ENCODE results near the gene DEXI. TPM values are rescaled to one million over a fixed set of nuclear protein-coding genes. Genes with fewer than 3 reads are reported as not detected.

DEXI gene
- total RNA-seq, 4 donors from 2014 or later, result 66.5 to 89.2 (median 74.6) TPM

DNA sequence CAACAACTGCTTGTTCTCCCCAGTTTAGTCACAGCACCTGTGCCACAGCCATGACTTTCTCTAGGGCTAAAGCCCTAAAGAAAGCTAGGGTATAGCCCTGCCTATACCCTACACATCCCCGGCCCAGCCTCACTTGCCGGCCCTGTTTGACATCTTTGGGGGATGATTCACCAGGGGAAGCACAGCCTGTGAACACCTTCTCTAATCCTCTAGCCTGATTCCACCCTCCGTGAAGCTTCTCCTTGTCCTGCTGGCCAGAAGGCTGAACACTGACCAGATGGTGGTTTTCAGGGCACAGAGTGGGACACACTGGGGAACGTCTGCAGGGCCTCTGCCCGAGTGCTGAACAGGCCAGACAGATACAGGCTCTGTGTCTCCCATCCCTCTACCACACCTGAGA is 8.1 kb upstream of the DEXI start:
- no peak overlapping the region for H3K27ac ChIP-seq
- 76 to 92% methylated on average over 4 to 5 of the region's 5 CpGs for WGBS, 2 donors

DNA sequence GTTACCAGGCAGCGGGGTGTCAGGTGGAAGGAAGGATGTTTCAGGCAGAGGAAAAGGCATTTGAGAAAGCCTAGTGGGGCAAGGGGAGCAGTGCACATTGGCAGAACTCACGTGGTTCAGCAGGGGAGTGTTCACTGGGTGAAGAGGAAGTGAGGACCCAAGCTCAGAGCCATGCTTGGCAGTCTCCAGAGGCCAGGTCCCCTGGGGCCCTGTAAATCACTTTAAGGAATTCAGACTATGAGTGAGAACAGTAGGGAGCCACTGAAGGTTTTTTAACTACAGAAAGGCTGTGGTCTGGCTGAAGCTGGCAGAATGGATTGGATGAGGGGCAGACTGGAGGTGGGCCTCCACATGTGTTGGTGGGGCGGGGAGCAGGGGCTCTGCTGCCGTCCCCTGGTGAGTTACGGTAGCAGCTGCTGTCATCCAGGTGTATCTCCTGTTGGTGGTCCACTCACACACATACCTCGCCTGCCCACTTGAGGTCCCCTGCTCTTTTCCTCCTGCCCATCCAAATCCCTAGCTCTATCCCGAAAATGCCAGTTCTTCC is 7.2 kb upstream of the DEXI start:
- H3K27me3 ChIP-seq, result no peaks in the 10 kb centered on the region
- peak in 1 of 2 donors; percentile 52 for DNase-seq
- WGBS, 2 donors, result 74 to 78% methylated on average over 7 of the region's 7 CpGs
- intact Hi-C loops (cut with DNase I), result no loop called here
- peaks cover 24 to 36% of the 10 kb centered on the region in 2 donors for H3K4me1 ChIP-seq
- H3K36me3 ChIP-seq, result no peaks in the 10 kb centered on the region
- H3K9me3 ChIP-seq, result no peaks in the 10 kb centered on the region
- TF ChIP-seq POLR2A (IDR thresholded peaks at IDR 0.05), result no peak
- TF ChIP-seq, protein P1, sequence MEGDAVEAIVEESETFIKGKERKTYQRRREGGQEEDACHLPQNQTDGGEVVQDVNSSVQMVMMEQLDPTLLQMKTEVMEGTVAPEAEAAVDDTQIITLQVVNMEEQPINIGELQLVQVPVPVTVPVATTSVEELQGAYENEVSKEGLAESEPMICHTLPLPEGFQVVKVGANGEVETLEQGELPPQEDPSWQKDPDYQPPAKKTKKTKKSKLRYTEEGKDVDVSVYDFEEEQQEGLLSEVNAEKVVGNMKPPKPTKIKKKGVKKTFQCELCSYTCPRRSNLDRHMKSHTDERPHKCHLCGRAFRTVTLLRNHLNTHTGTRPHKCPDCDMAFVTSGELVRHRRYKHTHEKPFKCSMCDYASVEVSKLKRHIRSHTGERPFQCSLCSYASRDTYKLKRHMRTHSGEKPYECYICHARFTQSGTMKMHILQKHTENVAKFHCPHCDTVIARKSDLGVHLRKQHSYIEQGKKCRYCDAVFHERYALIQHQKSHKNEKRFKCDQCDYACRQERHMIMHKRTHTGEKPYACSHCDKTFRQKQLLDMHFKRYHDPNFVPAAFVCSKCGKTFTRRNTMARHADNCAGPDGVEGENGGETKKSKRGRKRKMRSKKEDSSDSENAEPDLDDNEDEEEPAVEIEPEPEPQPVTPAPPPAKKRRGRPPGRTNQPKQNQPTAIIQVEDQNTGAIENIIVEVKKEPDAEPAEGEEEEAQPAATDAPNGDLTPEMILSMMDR (IDR thresholded peaks at IDR 0.05), result no peak
- H3K27ac ChIP-seq, result no peak overlapping the region
- no peak overlapping the region for H3K4me3 ChIP-seq (replicated peaks in 1 of 3)

More for the DNA sequence above, 8.1 kb upstream of the DEXI start:
- Histone ChIP-seq H3K4me1 (peaks cover 17 to 33% of the 10 kb centered on the region in 2 donors), H3K27me3 (no peaks in the 10 kb centered on the region), H3K36me3 (no peaks in the 10 kb centered on the region), H3K9me3 (no peaks in the 10 kb centered on the region), H3K4me3 (replicated peaks in 1 of 3) (no peak overlapping the region)
- intact Hi-C loops (cut with DNase I), result no loop called here
- no peak for TF ChIP-seq POLR2A (IDR thresholded peaks at IDR 0.05)
- TF ChIP-seq, protein P1 (IDR thresholded peaks at IDR 0.05), result no peak
- no peak for DNase-seq

DNA sequence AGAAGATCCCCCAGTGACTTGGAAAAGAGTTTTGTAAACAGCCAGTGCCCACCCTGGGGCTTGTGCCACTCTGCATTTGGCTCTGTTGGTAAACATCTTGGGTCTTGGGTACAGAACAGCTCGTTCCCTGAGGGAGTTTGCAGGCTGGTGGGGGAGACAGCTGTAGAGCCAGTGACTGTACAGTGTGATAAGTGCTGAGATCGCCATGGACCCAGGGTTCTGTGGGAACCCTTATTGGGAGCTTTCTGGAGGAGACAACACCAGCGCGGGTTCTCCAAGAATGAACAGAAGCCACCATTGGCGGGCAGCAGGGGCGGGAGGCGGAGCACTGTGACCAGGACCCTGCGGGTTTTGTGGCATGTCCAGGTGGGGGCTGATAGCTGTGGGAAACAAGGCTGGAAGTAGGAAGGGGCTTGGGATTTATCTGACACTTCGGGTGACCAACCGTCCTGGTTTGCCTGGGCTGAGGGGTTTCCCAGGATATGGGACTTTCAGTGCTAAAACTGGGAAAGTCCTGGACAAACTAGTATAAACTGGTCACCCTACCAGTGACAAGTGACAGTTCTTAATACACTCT is 5.0 kb upstream of the DEXI start:
- WGBS, 2 donors, result 83 to 93% methylated on average over 9 of the region's 10 CpGs
- H3K4me1 ChIP-seq, result peaks cover 33 to 48% of the 10 kb centered on the region in 2 donors
- DNase-seq, result no peak
- H3K9me3 ChIP-seq, result no peaks in the 10 kb centered on the region
- intact Hi-C loops (cut with DNase I), result no loop called here
- no peaks in the 10 kb centered on the region for H3K36me3 ChIP-seq
- H3K27ac ChIP-seq, result no peak overlapping the region
- no peak overlapping the region for H3K4me3 ChIP-seq (replicated peaks in 1 of 3)
- TF ChIP-seq, protein P1 (IDR thresholded peaks at IDR 0.05), result no peak
- TF ChIP-seq POLR2A (IDR thresholded peaks at IDR 0.05), result no peak
- no peaks in the 10 kb centered on the region for H3K27me3 ChIP-seq

DNA sequence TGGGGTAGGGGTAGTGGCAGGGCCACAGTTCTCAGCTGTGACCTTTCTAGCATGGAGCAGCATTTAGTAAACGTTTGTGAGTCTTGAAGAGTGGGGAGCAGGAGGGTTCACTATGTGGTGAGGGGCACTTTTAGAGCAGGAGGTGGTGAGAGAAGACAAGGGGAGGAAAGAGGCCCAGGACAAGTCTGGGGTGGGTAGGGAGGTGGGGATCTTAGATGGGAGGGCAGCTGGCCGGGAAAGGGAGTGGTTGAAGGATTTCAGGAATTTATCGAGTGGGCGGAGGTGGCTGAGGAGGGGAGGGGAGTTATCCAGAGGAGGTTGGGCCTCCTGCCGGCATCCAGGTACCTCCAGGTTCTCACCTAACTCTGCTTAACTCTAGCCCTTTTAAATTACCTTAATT is 4.0 kb upstream of the DEXI start:
- Histone ChIP-seq H3K27me3 (no peaks in the 10 kb centered on the region), H3K4me3 (replicated peaks in 1 of 3) (no peak overlapping the region), H3K27ac (peak overlapping the region; percentile 16 to 73 (median 20)), H3K9me3 (no peaks in the 10 kb centered on the region), H3K36me3 (no peaks in the 10 kb centered on the region), H3K4me1 (peaks cover 35 to 48% of the 10 kb centered on the region in 2 donors)
- 24 to 26% methylated on average over 5 of the region's 5 CpGs for WGBS, 2 donors
- peak; percentile 68 to 76 for DNase-seq
- intact Hi-C loops (cut with DNase I), result no loop called here
- no peak for TF ChIP-seq POLR2A (IDR thresholded peaks at IDR 0.05)
- TF ChIP-seq, protein P1 (IDR thresholded peaks at IDR 0.05), result no peak

DNA sequence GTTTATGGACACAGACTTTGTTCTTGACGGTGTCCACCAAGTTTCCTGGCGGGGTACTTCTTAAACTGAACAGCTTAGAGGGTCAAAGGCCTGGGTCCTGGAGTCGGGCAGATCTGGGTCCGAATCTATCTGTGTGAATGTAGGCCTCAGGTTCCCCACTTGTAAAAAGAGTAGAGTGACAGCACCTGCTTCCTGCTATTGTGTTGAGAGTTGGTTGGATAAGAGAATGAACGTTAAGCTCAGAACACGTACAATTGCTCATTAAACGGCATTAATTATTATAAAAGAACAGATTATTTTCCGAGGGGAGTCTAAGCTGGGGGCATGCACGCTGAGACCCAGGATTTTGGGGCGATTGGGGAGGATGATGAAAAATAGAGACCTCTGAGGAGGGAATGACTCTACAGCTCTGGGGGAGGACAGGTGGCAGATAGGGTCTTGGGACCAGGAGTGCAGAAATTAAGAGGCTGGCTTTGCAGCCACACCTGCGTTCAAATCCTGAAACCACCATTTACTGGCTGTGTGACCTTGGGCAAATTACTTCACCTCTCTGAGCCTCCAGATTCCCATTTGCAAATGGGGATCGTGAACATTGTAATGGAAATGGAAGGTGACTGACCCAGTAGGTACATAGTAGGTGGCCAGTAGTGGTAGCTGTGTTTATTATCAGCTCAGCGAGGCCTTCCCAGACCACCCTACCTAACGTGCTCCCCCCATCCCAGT is 3.0 kb upstream of the DEXI start:
- TF ChIP-seq, protein P1 (IDR thresholded peaks at IDR 0.05), result no peak
- TF ChIP-seq POLR2A (IDR thresholded peaks at IDR 0.05), result no peak
- 36 to 37% methylated on average over 14 of the region's 14 CpGs for WGBS, 2 donors
- Histone ChIP-seq H3K27ac (peak overlapping the region in 2 of 3 donors; percentile 52 to 88), H3K9me3 (no peaks in the 10 kb centered on the region), H3K4me3 (replicated peaks in 1 of 3) (peak overlapping the region; percentile 48 to 96 (median 90)), H3K36me3 (no peaks in the 10 kb centered on the region), H3K4me1 (peaks cover 46 to 58% of the 10 kb centered on the region in 2 donors), H3K27me3 (no peaks in the 10 kb centered on the region)
- intact Hi-C loops (cut with DNase I), result no loop called here
- DNase-seq, result no peak

Measured in thyroid gland (tissue), 4 donors.